Mucosa of descending colon (tissue), 3 donors: ENCODE data around the gene CACNA2D3. TPM values are rescaled to one million over a fixed set of nuclear protein-coding genes. Genes with fewer than 3 reads are reported as not detected.
"Not testable (repeated sequence)": the region's sequence is repeated elsewhere in the genome, so short reads cannot be mapped to it uniquely, and the experiment has no call there.

Source experiments
- ATAC-seq: fragments of 200-7000 bp; cut with Tn5 transposase; one replicate; pipeline ENCODE4 v1.9.1; 2020; ENCODE audit warnings: mild to moderate bottlenecking, moderate library complexity
- DNase-seq, 3 donors: peaks; one replicate each; pipeline ENCODE4 v3.0.0-alpha.2; 2020
- H3K36me3 ChIP-seq: fragments of 200-600 bp; one replicate; pipeline ENCODE4 v1.8.0; 2021; ENCODE audit warnings: low read depth, mild to moderate bottlenecking
- H3K4me1 ChIP-seq: fragments of 200-600 bp; one replicate; pipeline ENCODE4 v1.8.0; 2021; ENCODE audit warnings: low read depth, mild to moderate bottlenecking
- H3K4me3 ChIP-seq: fragments of 200-600 bp; one replicate; pipeline ENCODE4 v1.8.0; 2021; ENCODE audit warnings: mild to moderate bottlenecking
- H3K9me3 ChIP-seq: fragments of 200-600 bp; one replicate; pipeline ENCODE4 v1.8.0; 2021; ENCODE audit warnings: mild to moderate bottlenecking
- intact Hi-C, 2 donors: fragments of 100-400 bp; cut with DNase I in 1 of 2; cut with micrococcal nuclease in 1 of 2; formaldehyde crosslinking; loops; one replicate each; pipeline versions ENCODE4 v1.11.0 to v1.11.1; 2022; cut with DNase I, micrococcal nuclease
- total RNA-seq, 3 donors: library from RNA; stranded (reverse); fragmentation: NEBNext Ultra II Directional in 2 of 3; extraction: Animal tissue kit (Norgen Biotek cat#: 25700) in 2 of 3; gene quantifications; one replicate each; pipeline versions ENCODE4 v1.2.1 to v1.2.4, GENCODE V29; 2021 to 2023
- TF ChIP-seq, protein P1 (sequence below): fragments of 200-600 bp; IDR thresholded peaks from one replicate; pipeline ENCODE4 v1.8.0; 2022; ENCODE audit warnings: antibody characterized with exemption, mild to moderate bottlenecking
- donor health status: DM: no; HTN: no; CAD: no; lungs with moderate emphysema.
- donor health status: DM: no; HTN: no; CAD: no.
- donor health status: DM: no; HTN: yes; CAD: no.

CACNA2D3 gene
- total RNA-seq, 3 donors from 2014 or later = 0.34 to 3.5 (median 0.55) TPM

GRCh38 chr3:54437271-54437670, 314.9 kb downstream of the CACNA2D3 start:
- no peak for DNase-seq
- intact Hi-C loops = no loop called here
- no peaks in the 10 kb centered on the region for H3K4me1 ChIP-seq
- ATAC-seq = no peak
- no peaks in the 10 kb centered on the region for H3K36me3 ChIP-seq
- H3K4me3 ChIP-seq = no peak overlapping the region
- TF ChIP-seq, protein P1, sequence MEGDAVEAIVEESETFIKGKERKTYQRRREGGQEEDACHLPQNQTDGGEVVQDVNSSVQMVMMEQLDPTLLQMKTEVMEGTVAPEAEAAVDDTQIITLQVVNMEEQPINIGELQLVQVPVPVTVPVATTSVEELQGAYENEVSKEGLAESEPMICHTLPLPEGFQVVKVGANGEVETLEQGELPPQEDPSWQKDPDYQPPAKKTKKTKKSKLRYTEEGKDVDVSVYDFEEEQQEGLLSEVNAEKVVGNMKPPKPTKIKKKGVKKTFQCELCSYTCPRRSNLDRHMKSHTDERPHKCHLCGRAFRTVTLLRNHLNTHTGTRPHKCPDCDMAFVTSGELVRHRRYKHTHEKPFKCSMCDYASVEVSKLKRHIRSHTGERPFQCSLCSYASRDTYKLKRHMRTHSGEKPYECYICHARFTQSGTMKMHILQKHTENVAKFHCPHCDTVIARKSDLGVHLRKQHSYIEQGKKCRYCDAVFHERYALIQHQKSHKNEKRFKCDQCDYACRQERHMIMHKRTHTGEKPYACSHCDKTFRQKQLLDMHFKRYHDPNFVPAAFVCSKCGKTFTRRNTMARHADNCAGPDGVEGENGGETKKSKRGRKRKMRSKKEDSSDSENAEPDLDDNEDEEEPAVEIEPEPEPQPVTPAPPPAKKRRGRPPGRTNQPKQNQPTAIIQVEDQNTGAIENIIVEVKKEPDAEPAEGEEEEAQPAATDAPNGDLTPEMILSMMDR = no peak
- no peaks in the 10 kb centered on the region for H3K9me3 ChIP-seq

- Histone ChIP-seq H3K9me3 (no peaks in the 10 kb centered on the region), H3K4me1 (no peaks in the 10 kb centered on the region), H3K4me3 (no peak overlapping the region), H3K36me3 (no peaks in the 10 kb centered on the region)
- DNase-seq = no peak
- ATAC-seq = no peak
- intact Hi-C loops = no loop called here
- TF ChIP-seq, protein P1 = no peak
Measured at GRCh38 chr3:54443561-54444161, 321.3 kb downstream of the CACNA2D3 start.

- no peaks in the 10 kb centered on the region for H3K36me3 ChIP-seq
- DNase-seq = no peak
- no peak overlapping the region for H3K4me3 ChIP-seq
- intact Hi-C loops = no loop called here
- TF ChIP-seq, protein P1 = no peak
- no peaks in the 10 kb centered on the region for H3K4me1 ChIP-seq
- no peak for ATAC-seq
- H3K9me3 ChIP-seq = no peaks in the 10 kb centered on the region
Measured at GRCh38 chr3:54445630-54446029, 323.3 kb downstream of the CACNA2D3 start.

DNA sequence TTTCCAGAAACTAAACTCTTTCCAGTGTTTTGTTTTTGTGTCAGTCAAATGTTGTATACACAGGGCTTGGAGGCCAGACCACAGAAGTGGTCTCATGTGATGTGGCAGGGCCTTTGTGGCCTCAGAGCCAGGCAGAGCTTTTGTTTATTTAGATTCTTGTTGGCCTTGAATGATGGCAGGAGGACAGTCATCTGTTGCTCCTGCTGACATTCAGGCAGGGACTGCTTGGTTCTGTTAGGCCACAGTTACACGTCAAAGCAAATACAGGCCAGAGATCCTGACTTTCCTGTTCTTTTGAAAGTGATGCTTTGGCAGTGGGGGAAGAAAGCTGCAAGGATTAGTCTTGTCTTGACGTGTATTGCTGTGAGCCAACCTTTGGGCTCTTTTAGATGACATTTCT, 325.1 kb downstream of the CACNA2D3 start:
- H3K4me3 ChIP-seq = no peak overlapping the region
- TF ChIP-seq, protein P1 = no peak
- no peaks in the 10 kb centered on the region for H3K4me1 ChIP-seq
- H3K36me3 ChIP-seq = no peaks in the 10 kb centered on the region
- no peaks in the 10 kb centered on the region for H3K9me3 ChIP-seq
- DNase-seq (peak in 1 of 3 donors; percentile 3), ATAC-seq (no peak)
- intact Hi-C loops = no loop called here

- Histone ChIP-seq H3K4me3 (no peak overlapping the region), H3K4me1 (no peaks in the 10 kb centered on the region), H3K36me3 (no peaks in the 10 kb centered on the region), H3K9me3 (peaks cover 7% of the 10 kb centered on the region)
- intact Hi-C loops = no loop called here
- TF ChIP-seq, protein P1 = no peak
- DNase-seq (no peak), ATAC-seq (no peak)
Measured at GRCh38 chr3:54454806-54455205, 332.5 kb downstream of the CACNA2D3 start.

- peaks cover 7% of the 10 kb centered on the region for H3K9me3 ChIP-seq
- ATAC-seq (no peak), DNase-seq (no peak)
- no peaks in the 10 kb centered on the region for H3K4me1 ChIP-seq
- intact Hi-C loops = no loop called here
- H3K4me3 ChIP-seq = no peak overlapping the region
- no peaks in the 10 kb centered on the region for H3K36me3 ChIP-seq
- TF ChIP-seq, protein P1 = no peak
Measured at GRCh38 chr3:54458357-54458756, 336.0 kb downstream of the CACNA2D3 start.

- H3K9me3 ChIP-seq, ATAC-seq, H3K36me3 ChIP-seq, intact Hi-C loops, H3K4me1 ChIP-seq, DNase-seq, H3K4me3 ChIP-seq: not testable (repeated sequence)
Measured at GRCh38 chr3:54464554-54464953, 342.2 kb downstream of the CACNA2D3 start.
